GM12872 (cell line): ENCODE results near the gene NPIPA5.
"Not testable (repeated sequence)": the region's sequence is repeated elsewhere in the genome, so short reads cannot be mapped to it uniquely, and the experiment has no call there.

Experiments used
- CTCF ChIP-seq: IDR thresholded peaks from 3 replicates; pipeline ENCODE4 v1.5.1; 2011; ENCODE audit warnings: low read depth, mild to moderate bottlenecking, low read length, moderate library complexity; ENCODE audit not compliant: insufficient read depth

Gene NPIPA5

GRCh38 chr16:15404792-15405191 is 26.7 kb upstream of the NPIPA5 start:
- no peak for TF ChIP-seq CTCF

- no peak for TF ChIP-seq CTCF
Measured at GRCh38 chr16:15403392-15403995, 25.4 kb upstream of the NPIPA5 start.

GRCh38 chr16:15401972-15402371 is 23.9 kb upstream of the NPIPA5 start:
- TF ChIP-seq CTCF, result no peak

GRCh38 chr16:15399317-15399716 is 21.2 kb upstream of the NPIPA5 start:
- TF ChIP-seq CTCF, result no peak

- no peak for TF ChIP-seq CTCF
Measured at GRCh38 chr16:15398618-15399316, 20.7 kb upstream of the NPIPA5 start.

GRCh38 chr16:15396948-15397594 is 19.0 kb upstream of the NPIPA5 start:
- no peak for TF ChIP-seq CTCF

- TF ChIP-seq CTCF, result not testable (repeated sequence)
Measured at GRCh38 chr16:15395631-15396508, 17.8 kb upstream of the NPIPA5 start, which contains the start of gene MPV17L. Gene MPV17L (plus strand): TSS chr16:15395754. CDS start chr16:15395898, 144 bp downstream.
